HepG2 (cell line): ENCODE measurements around the gene COMMD7. TPM values are rescaled to one million over a fixed set of nuclear protein-coding genes. Genes with fewer than 3 reads are reported as not detected.

Source experiments
- AFF4 ChIP-seq: sonication (generic); formaldehyde crosslinking; IDR thresholded peaks from 2 replicates; pipeline ENCODE4 v1.4.0; 2020; ENCODE audit warnings: missing genetic modification reagents
- ATF7-NPFF ChIP-seq: sonication (generic); formaldehyde crosslinking; IDR thresholded peaks from 2 replicates; pipeline ENCODE4 v1.8.1; 2023; ENCODE audit warnings: mild to moderate bottlenecking, low read depth, missing genetic modification reagents, moderate library complexity
- BRCA1 ChIP-seq: sonication (generic); formaldehyde crosslinking; IDR thresholded peaks from 2 replicates; pipeline ENCODE4 v1.4.0; 2020; ENCODE audit warnings: missing genetic modification reagents
- FOXJ3 ChIP-seq: sonication (generic); formaldehyde crosslinking; IDR thresholded peaks from 2 replicates; pipeline ENCODE4 v1.4.0; 2020; ENCODE audit warnings: missing genetic modification reagents, mild to moderate bottlenecking, borderline replicate concordance
- GMEB1 ChIP-seq: sonication (generic); formaldehyde crosslinking; IDR thresholded peaks from 2 replicates; pipeline ENCODE4 v1.5.1; 2020; ENCODE audit warnings: missing genetic modification reagents, mild to moderate bottlenecking, borderline replicate concordance
- HDAC2 ChIP-seq: sonication (generic); formaldehyde crosslinking; IDR thresholded peaks from 2 replicates; pipeline ENCODE4 v1.4.0; 2020; ENCODE audit warnings: missing genetic modification reagents
- HOXD1 ChIP-seq: sonication (generic); formaldehyde crosslinking; IDR thresholded peaks from 2 replicates; pipeline ENCODE4 v1.5.0; 2020; ENCODE audit warnings: missing genetic modification reagents
- JARID2 ChIP-seq: sonication (generic); formaldehyde crosslinking; IDR thresholded peaks from 2 replicates; pipeline ENCODE4 v1.8.1; 2023; ENCODE audit warnings: missing genetic modification reagents, inconsistent platforms; ENCODE audit not compliant: insufficient replicate concordance
- KAT8 ChIP-seq: IDR thresholded peaks from 2 replicates; pipeline ENCODE4 v1.6.1; 2016; ENCODE audit warnings: missing genetic modification reagents, missing compliant biosample characterization
- KLF11 ChIP-seq: IDR thresholded peaks from 2 replicates; pipeline ENCODE4 v1.6.1; 2016; ENCODE audit warnings: missing compliant biosample characterization
- MYC ChIP-seq: sonication (generic); formaldehyde crosslinking; IDR thresholded peaks from 2 replicates; pipeline ENCODE4 v1.9.0; 2021; ENCODE audit warnings: missing genetic modification reagents, borderline replicate concordance
- TARDBP ChIP-seq: sonication (generic); formaldehyde crosslinking; IDR thresholded peaks from 2 replicates; pipeline ENCODE4 v1.8.0; 2022; ENCODE audit warnings: mild to moderate bottlenecking, missing genetic modification reagents
- ZBTB21 ChIP-seq: sonication (generic); formaldehyde crosslinking; IDR thresholded peaks from 2 replicates; pipeline ENCODE4 v1.4.0; 2020; ENCODE audit warnings: missing genetic modification reagents
- ZNF253 ChIP-seq: sonication (generic); formaldehyde crosslinking; IDR thresholded peaks from 2 replicates; pipeline ENCODE4 v1.8.0; 2022; ENCODE audit warnings: mild to moderate bottlenecking, missing genetic modification reagents, borderline replicate concordance
- ZNF34 ChIP-seq: sonication (generic); formaldehyde crosslinking; IDR thresholded peaks from 2 replicates; pipeline ENCODE4 v1.4.0; 2020; ENCODE audit warnings: mild to moderate bottlenecking, missing genetic modification reagents, borderline replicate concordance
- ZNF569 ChIP-seq: sonication (generic); formaldehyde crosslinking; IDR thresholded peaks from 2 replicates; pipeline ENCODE4 v1.5.0; 2020; ENCODE audit warnings: mild to moderate bottlenecking, missing genetic modification reagents, moderate library complexity, borderline replicate concordance
- ZNF629 ChIP-seq: sonication (generic); formaldehyde crosslinking; conservative IDR thresholded peaks from 2 replicates; pipeline ENCODE4 v1.5.0; 2020; ENCODE audit warnings: missing genetic modification reagents
- ZNF674 ChIP-seq: sonication (generic); formaldehyde crosslinking; IDR thresholded peaks from 2 replicates; pipeline ENCODE4 v1.5.0; 2020; ENCODE audit warnings: low read depth, mild to moderate bottlenecking, missing genetic modification reagents
- ZNF788 ChIP-seq: sonication (generic); formaldehyde crosslinking; IDR thresholded peaks from 2 replicates; pipeline ENCODE4 v1.5.0; 2020; ENCODE audit warnings: mild to moderate bottlenecking, missing genetic modification reagents, borderline replicate concordance
- polyA plus RNA-seq, 8 experiments: library from polyadenylated mRNA; depleted of rRNA in 3 of 8; stranded (reverse) in 7 of 8; unstranded in 1 of 8; fragments of >200 nt; fragmentation: Illumina TruSeq in 4 of 8; extraction: Trizol in 4 of 8; gene quantifications; 2 replicates each; pipeline versions ENCODE4 v1.2.1 to v1.2.3, GENCODE V29; 2011 to 2016; ENCODE audit warnings: low read depth in 4 of 8, missing spikeins in 1 of 8, mixed read lengths in 1 of 8; ENCODE audit not compliant: insufficient read depth in 1 of 8
- total RNA-seq, 5 experiments: library from RNA; depleted of rRNA; stranded (reverse); fragments of >200 nt; fragmentation: Illumina TruSeq; extraction: Trizol; gene quantifications; 2 replicates each; pipeline ENCODE4 v1.2.3, GENCODE V29; 2016; ENCODE audit warnings: low read depth in 1 of 5
- TF ChIP-seq, protein P1 (sequence below): sonication (generic); formaldehyde crosslinking; IDR thresholded peaks from 2 replicates; pipeline ENCODE4 v1.5.1; 2020; ENCODE audit warnings: missing genetic modification reagents, mild to moderate bottlenecking, borderline replicate concordance
- TF ChIP-seq, protein P2 (sequence below): IDR thresholded peaks from 2 replicates; pipeline ENCODE4 v1.6.1; 2018; ENCODE audit warnings: missing genetic modification reagents, mild to moderate bottlenecking, missing compliant biosample characterization

The COMMD7 gene
- total and polyA plus RNA-seq, 2 of the 13 experiments (the other 11 are each of a cell fraction or from before 2014, with no cell fraction given) = 42.1 to 53.3 TPM

DNA sequence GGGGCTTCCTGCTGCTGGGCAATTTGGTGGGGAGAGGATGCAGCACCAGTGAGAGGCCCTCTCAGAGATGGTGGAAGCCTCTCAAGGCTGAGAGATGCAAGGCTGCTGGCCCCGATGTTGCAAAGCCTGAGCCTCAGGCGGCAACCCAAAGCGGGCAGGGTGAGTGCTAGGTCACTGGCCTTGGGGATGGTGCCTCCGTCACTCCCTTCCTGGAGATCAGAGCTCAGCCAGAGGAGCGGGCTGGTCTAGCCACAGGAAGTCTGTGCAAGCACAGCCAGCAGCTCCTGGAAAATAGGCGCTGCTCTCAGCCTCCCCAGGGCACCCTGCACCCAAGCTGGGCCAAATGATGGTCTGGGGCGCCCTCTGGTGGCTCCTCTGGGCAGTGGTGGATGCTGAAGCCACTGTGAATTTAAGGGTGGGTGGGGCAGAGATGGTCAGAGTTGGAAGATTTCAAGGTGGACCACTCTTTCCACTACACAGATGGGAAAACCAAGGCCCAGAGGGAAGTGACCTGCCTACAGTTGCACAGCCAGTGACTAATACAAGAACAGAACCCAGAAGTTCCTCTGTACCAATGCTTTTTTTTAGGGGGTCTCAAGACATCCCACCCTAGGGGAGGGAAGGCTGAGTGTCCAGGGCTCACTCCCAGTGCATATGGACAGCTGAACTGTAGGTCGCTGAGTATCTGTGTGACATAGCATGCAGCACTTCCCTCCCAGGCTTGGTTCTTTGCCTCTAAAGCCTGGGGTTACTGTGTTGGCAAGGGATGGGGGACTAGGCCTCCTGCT is 90.3 kb downstream of the COMMD7 start (continued):
- TF ChIP-seq FOXJ3 (CRISPR knock-in tag) = no peak
- TF ChIP-seq ZNF569 (CRISPR knock-in tag) = no peak; the same call in 1 of the 2 replicates
- TF ChIP-seq, protein P1, sequence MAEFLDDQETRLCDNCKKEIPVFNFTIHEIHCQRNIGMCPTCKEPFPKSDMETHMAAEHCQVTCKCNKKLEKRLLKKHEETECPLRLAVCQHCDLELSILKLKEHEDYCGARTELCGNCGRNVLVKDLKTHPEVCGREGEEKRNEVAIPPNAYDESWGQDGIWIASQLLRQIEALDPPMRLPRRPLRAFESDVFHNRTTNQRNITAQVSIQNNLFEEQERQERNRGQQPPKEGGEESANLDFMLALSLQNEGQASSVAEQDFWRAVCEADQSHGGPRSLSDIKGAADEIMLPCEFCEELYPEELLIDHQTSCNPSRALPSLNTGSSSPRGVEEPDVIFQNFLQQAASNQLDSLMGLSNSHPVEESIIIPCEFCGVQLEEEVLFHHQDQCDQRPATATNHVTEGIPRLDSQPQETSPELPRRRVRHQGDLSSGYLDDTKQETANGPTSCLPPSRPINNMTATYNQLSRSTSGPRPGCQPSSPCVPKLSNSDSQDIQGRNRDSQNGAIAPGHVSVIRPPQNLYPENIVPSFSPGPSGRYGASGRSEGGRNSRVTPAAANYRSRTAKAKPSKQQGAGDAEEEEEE (CRISPR knock-in tag) = peak; percentile 70; the same call in 1 of the 2 replicates
- TF ChIP-seq, protein P2, sequence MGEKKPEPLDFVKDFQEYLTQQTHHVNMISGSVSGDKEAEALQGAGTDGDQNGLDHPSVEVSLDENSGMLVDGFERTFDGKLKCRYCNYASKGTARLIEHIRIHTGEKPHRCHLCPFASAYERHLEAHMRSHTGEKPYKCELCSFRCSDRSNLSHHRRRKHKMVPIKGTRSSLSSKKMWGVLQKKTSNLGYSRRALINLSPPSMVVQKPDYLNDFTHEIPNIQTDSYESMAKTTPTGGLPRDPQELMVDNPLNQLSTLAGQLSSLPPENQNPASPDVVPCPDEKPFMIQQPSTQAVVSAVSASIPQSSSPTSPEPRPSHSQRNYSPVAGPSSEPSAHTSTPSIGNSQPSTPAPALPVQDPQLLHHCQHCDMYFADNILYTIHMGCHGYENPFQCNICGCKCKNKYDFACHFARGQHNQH (CRISPR knock-in tag) = peak; percentile 97
- TF ChIP-seq HOXD1 (CRISPR knock-in tag) = 0 out of 2 replicates have a peak, but pooled peaks have one; percentile 50
- peak; percentile 84 for TF ChIP-seq MYC
- TF ChIP-seq KLF11 (CRISPR knock-in tag) = peak; percentile 87; the same call in 1 of the 2 replicates
- TF ChIP-seq ZNF788 (CRISPR knock-in tag) = peak; percentile 97
- TF ChIP-seq ZBTB21 (CRISPR knock-in tag) = no peak; the same call in 1 of the 2 replicates
- peak; percentile 95 for TF ChIP-seq BRCA1 (CRISPR knock-in tag)
- TF ChIP-seq GMEB1 (CRISPR knock-in tag) = peak; percentile 63; the same call in 1 of the 2 replicates
- TF ChIP-seq ZNF674 (CRISPR knock-in tag) = no peak
- TF ChIP-seq ZNF253 (CRISPR knock-in tag) = no peak
- peak; percentile 73 for TF ChIP-seq ZNF629 (CRISPR knock-in tag)
- peak; percentile 91 for TF ChIP-seq JARID2 (CRISPR knock-in tag)
- peak; percentile 80; the same call in 1 of the 2 replicates for TF ChIP-seq TARDBP (CRISPR knock-in tag)
- no peak for TF ChIP-seq AFF4
- TF ChIP-seq ATF7-NPFF = peak; percentile 78; the same call in 1 of the 2 replicates
- peak; percentile 90 for TF ChIP-seq KAT8 (CRISPR knock-in tag)
- no peak for TF ChIP-seq ZNF34 (CRISPR knock-in tag)
- TF ChIP-seq HDAC2 (CRISPR knock-in tag) = peak; percentile 92
